Activated CD8-positive, alpha-beta T cell treated with anti-CD3 and anti-CD28 coated beads, Interleukin-2, amount 10 ng/mL, durations not matched to agents 7 days and 5 days (primary cell): ENCODE measurements around the gene MKS1. TPM values are rescaled to one million over a fixed set of nuclear protein-coding genes. Genes with fewer than 3 reads are reported as not detected.

ENCODE experiments used
- ATAC-seq: fragments of 150-1000 bp; cut with Tn5 transposase; one replicate; pipeline ENCODE4 v1.10.0; 2021; ENCODE audit warnings: moderate library complexity
- CTCF ChIA-PET: fragments of 350-600 bp; sonication (Branson Sonifier 250); formaldehyde crosslinking; loops from one replicate; lab custom pipeline; 2021; ENCODE audit warnings: antibody characterized with exemption; lab: Charles Lee
- POLR2A ChIA-PET: fragments of 350-600 bp; sonication (Branson Sonifier 250); formaldehyde crosslinking; loops from one replicate; lab custom pipeline; 2021; ENCODE audit warnings: antibody characterized with exemption; lab: Charles Lee
- DNase-seq: peaks from one replicate; pipeline ENCODE4 v3.0.0-alpha.2; 2020
- H3K27ac Mint-ChIP-seq: one replicate; pipeline ENCODE4 v1.8.0; 2021; ENCODE audit warnings: mild to moderate bottlenecking, mixed read lengths
- H3K27me3 Mint-ChIP-seq: one replicate; pipeline ENCODE4 v1.8.0; 2021; ENCODE audit warnings: low read depth, mixed read lengths
- H3K36me3 Mint-ChIP-seq: one replicate; pipeline ENCODE4 v1.8.0; 2021; ENCODE audit warnings: low read depth, mixed read lengths
- H3K4me1 Mint-ChIP-seq: one replicate; pipeline ENCODE4 v1.8.0; 2021; ENCODE audit warnings: low read depth, mixed read lengths
- H3K4me3 Mint-ChIP-seq: one replicate; pipeline ENCODE4 v1.8.0; 2021; ENCODE audit warnings: mild to moderate bottlenecking, mixed read lengths
- H3K9me3 Mint-ChIP-seq: one replicate; pipeline ENCODE4 v1.8.0; 2022; ENCODE audit warnings: mixed read lengths; ENCODE audit not compliant: insufficient read depth
- total RNA-seq, 2 experiments: library from RNA; stranded (reverse); gene quantifications; one replicate each; pipeline ENCODE4 v1.2.3, GENCODE V29; 2021

The MKS1 gene
- total RNA-seq, 2 experiments from 2014 or later, result 16.1 to 17.6 TPM

DNA sequence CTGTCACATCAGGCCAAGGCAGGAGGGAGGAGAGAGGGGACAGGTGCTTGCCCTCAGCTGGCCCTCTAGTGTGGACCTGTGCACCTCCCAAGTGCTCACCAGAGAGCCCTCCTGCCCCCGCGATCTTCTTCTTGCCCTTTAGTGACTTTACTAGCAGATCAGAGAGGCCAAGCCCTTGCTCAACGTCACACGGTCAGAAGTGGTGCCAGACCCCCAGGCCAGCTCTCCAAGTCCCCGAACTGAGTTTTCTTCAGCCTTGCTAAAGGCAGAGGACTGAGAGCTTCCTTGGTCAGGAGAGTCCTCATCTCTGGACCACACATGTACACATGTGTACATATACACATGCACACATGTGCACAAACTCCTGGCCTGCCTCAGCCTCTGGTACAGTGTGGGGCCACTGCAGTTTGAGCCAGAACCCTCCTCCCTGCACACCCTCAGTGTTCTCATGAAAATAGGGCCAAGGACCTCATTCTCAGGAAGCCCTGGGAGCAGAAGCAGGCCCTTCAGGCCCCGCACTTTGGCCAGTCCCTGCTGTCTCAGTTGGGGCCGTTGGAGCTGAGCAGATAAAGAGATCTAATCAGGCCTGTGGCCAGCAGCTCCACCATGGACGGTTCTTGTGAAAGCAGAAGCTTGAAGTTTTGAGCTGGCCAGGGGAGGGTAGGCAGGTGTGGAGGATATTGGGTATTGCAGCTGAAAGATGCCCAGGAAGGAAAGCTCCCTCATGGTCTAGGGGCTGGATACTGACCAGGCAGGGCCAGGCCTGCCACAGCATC is 33.9 kb downstream of the MKS1 start:
- H3K27ac Mint-ChIP-seq, result no peak overlapping the region
- H3K27me3 Mint-ChIP-seq, result peaks cover 2% of the 10 kb centered on the region
- H3K4me3 Mint-ChIP-seq, result no peak overlapping the region
- no peak for ATAC-seq
- no peaks in the 10 kb centered on the region for H3K9me3 Mint-ChIP-seq
- ChIA-PET CTCF (interaction anchor here (1.1 to 1.7 kb wide), 3 partner anchors 13 to 65 kb away, joined by 3 to 6 read pairs (median 5); no protein-coding TSS in a partner anchor), POLR2A (interaction anchor here (0.6 kb wide), 1 partner anchor 368 kb away, joined by 3 read pairs; no protein-coding TSS in a partner anchor)
- H3K36me3 Mint-ChIP-seq, result no peaks in the 10 kb centered on the region
- no peak for DNase-seq
- peaks cover 4% of the 10 kb centered on the region for H3K4me1 Mint-ChIP-seq

DNA sequence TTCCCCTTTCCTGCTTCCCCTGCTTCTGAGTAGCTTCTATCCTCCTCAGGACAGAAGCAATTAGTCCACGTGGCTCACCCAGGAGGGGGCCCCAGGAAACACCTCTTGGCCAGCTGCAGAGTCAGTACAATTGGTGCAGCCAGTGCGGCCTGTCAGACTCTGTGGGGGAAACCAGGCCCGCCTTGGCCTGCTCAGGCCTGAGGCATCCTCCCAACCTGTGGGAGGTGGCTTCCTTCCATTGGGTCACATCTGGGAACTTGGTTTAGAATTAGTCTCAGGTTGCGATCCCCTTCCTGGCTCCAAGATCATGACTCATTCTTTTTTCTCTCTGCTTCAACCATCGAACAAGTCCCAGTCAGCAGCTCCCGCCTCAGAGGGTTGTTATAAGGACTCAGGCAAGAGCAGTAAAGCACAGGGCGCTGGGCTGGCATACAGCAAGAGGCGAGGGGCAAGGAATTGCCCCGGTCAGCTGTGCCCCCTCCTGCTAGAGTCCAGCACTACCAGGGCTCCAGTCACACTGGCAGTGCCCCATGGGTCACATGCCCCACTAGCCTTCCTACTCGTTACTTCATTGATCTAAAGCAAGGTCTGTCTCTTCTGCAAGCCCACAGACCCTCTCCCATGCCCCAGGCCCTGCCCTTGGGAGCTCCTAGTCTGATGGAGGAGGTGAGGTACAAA is 34.6 kb downstream of the MKS1 start:
- Mint-ChIP-seq H3K4me3 (no peak overlapping the region), H3K9me3 (no peaks in the 10 kb centered on the region), H3K27ac (no peak overlapping the region), H3K4me1 (peaks cover 4% of the 10 kb centered on the region), H3K36me3 (no peaks in the 10 kb centered on the region), H3K27me3 (peaks cover 2% of the 10 kb centered on the region)
- CTCF ChIA-PET, result interaction anchor here (1.6 kb wide), 1 partner anchor 65 kb away, joined by 6 read pairs; no protein-coding TSS in a partner anchor
- DNase-seq (no peak), ATAC-seq (no peak)
- POLR2A ChIA-PET, result no interaction called here

DNA sequence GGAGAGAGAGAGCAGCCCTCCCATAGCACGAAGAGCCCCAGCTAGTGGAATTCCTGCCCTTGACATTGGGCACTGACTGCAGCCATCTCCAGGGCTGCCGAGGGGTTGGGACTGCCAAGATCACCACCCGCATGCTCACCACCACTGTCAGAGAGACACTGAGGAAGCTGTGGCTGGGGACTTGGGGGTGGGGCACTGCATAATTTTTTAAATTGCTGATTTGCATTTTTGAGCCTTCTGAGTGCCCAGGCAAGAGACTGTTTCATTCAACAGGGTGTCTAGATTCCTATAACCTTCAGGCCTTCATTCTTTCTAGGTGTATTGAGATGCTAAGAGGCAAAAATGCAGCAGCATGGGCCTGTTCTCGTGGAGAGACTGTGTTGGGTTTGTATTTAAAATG is 35.5 kb downstream of the MKS1 start:
- H3K4me1 Mint-ChIP-seq, result peaks cover 4% of the 10 kb centered on the region
- no peak for DNase-seq
- no peak for ATAC-seq
- H3K9me3 Mint-ChIP-seq, result no peaks in the 10 kb centered on the region
- ChIA-PET CTCF (interaction anchor here (1.6 kb wide), 1 partner anchor 66 kb away, joined by 6 read pairs; no protein-coding TSS in a partner anchor), POLR2A (no interaction called here)
- no peaks in the 10 kb centered on the region for H3K36me3 Mint-ChIP-seq
- H3K4me3 Mint-ChIP-seq, result no peak overlapping the region
- H3K27me3 Mint-ChIP-seq, result peaks cover 2% of the 10 kb centered on the region
- no peak overlapping the region for H3K27ac Mint-ChIP-seq

DNA sequence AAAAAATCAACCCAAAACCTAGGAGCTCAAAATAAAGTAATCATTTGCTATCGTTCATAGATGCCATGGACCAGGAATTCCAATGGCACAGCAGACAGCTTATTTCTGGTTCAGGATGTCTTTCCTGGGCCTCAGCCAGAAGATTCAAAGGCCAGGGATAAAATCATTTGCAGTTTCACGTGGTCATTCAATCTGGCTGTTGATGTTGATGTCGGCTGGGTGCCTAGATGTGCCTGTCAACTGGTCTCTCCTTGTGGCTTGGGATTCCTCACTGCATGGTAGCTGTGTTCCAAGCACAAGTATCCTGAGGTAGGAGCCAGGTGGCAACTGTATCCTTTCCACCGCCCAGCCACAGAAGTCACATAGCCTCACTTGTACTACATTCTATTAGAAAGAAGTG is 37.3 kb downstream of the MKS1 start:
- Mint-ChIP-seq H3K27ac (no peak overlapping the region), H3K27me3 (peaks cover 5% of the 10 kb centered on the region), H3K4me3 (no peak overlapping the region), H3K4me1 (peaks cover 4% of the 10 kb centered on the region), H3K36me3 (no peaks in the 10 kb centered on the region), H3K9me3 (no peaks in the 10 kb centered on the region)
- POLR2A ChIA-PET, result interaction anchor here (0.5 kb wide), 1 partner anchor 115 kb away, joined by 4 read pairs; no protein-coding TSS in a partner anchor
- CTCF ChIA-PET, result interaction anchor here (1.5 to 1.8 kb wide), 2 partner anchors 9 to 18 kb away, joined by 4 to 8 read pairs; no protein-coding TSS in a partner anchor
- ATAC-seq, result no peak
- no peak for DNase-seq

DNA sequence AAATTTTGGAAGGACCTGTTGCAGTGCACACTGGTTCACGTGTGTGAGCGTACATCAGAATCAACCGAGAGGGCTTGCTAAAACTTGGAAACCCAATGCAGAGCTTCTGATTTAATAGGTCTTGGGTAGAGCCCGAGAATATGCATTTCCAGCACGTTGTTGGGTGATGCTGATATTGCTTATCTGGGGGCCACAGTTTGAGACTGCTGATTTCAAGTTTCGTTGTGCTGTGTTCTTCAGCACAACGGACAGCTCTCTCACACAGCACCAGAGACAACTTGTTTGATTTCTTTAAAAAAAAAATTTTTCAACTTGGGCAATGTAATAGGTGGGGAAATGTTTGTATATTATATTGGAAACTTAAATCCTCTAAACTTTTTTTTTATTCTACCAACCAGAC is 42.9 kb downstream of the MKS1 start:
- peak; percentile 31 for DNase-seq
- Mint-ChIP-seq H3K36me3 (no peaks in the 10 kb centered on the region), H3K9me3 (no peaks in the 10 kb centered on the region), H3K27me3 (peaks cover 19% of the 10 kb centered on the region), H3K27ac (no peak overlapping the region), H3K4me3 (no peak overlapping the region), H3K4me1 (peaks cover 14% of the 10 kb centered on the region)
- ATAC-seq, result no peak
- ChIA-PET POLR2A (no interaction called here), CTCF (interaction anchor here (0.9 to 2.3 kb wide), 5 partner anchors 11 to 58 kb away, joined by 3 to 11 read pairs (median 5); no protein-coding TSS in a partner anchor)

DNA sequence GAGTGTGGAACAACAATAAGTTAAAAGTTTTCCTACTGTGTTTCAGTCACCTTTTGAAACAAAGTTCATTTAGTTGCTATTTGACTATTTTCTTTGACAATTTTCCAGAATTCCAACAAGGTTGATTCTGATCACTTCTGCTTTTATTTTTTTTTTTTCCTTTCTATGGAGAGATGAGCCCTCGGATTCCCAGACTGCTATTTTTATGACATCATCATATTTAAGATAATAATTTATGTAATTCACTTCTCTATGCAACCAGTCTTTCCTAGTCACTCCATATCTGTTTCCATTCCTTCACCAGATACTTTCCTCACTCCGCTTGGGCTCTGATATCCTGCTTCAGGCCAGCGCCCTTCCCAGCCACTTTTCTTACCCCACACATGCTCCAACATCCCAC is 44.2 kb downstream of the MKS1 start:
- ATAC-seq, result no peak

DNA sequence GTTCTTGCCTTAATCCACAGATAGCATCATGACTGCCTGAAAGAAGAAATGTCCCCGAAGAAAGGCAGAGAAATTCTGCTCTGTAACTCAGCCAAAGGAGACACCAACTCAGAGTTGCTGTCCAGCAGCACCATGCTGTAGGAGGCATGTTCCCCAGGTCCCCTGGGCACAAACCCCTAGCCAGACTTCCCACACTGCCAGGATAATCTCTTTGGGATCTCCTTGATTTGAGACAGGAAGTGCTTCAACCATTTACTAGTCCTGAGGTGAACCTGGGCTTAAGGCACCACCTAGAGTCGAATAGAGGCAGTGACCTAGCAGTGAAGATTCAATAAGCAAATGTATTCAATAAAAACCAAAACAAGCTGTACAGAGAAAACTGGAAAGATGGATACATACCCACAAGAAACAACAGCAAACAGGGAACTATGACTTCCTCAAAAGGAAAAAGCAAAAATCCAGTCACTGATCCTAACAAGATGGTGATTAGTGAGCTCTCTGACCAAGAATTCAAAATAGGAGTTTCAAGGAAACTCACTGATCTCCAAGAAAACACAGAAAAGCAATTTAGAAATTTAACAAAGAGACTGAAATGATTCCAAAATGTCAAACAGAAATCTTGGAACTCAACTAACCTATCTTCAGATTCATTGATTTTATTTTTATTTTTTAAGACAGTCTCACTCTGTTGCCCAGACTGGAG is 46.5 kb downstream of the MKS1 start:
- CTCF ChIA-PET, result interaction anchor here (0.6 to 5.0 kb wide), 36 partner anchors 8 to 313 kb away, joined by 3 to 90 read pairs (median 4); partner anchors contain the start of genes DYNLL2, OR4D1 and SRSF1
- Mint-ChIP-seq H3K27ac (peak overlapping the region; percentile 60), H3K36me3 (no peaks in the 10 kb centered on the region), H3K27me3 (peaks cover 22% of the 10 kb centered on the region), H3K9me3 (no peaks in the 10 kb centered on the region), H3K4me3 (no peak overlapping the region), H3K4me1 (peaks cover 35% of the 10 kb centered on the region)
- ATAC-seq (peak; percentile 88), DNase-seq (peak; percentile 73)
- POLR2A ChIA-PET, result interaction anchor here (0.8 to 1.0 kb wide), 2 partner anchors 36 to 743 kb away, joined by 3 read pairs; no protein-coding TSS in a partner anchor

More for the DNA sequence above, 44.2 kb downstream of the MKS1 start:
- no peak overlapping the region for H3K4me3 Mint-ChIP-seq
- POLR2A ChIA-PET, result no interaction called here
- no peaks in the 10 kb centered on the region for H3K9me3 Mint-ChIP-seq
- H3K27me3 Mint-ChIP-seq, result peaks cover 19% of the 10 kb centered on the region
- H3K36me3 Mint-ChIP-seq, result no peaks in the 10 kb centered on the region
- CTCF ChIA-PET, result interaction anchor here (2.0 to 2.3 kb wide), 2 partner anchors 9 to 26 kb away, joined by 5 to 6 read pairs; no protein-coding TSS in a partner anchor
- peaks cover 26% of the 10 kb centered on the region for H3K4me1 Mint-ChIP-seq
- no peak overlapping the region for H3K27ac Mint-ChIP-seq
- DNase-seq, result no peak

DNA sequence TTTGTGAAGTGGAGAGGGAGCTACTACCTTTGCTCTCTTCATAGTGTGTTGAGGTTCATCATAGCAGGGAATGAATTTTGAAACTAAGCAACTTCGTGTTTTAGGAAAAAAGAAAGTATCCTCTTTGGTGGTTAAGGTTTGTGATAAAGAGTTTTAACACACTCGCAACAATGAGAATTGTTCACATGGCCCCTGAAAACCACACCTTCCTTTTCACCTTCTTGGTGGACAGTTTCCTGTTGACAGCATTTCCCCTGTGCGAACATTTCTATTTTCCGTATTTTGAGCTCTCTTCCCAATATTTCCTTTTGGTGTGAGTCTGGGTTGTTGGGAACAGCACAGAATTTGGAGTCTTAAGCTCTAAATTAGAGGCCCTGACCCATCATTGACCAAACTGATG is 48.4 kb downstream of the MKS1 start:
- CTCF ChIA-PET, result interaction anchor here (0.7 to 5.0 kb wide), 11 partner anchors 13 to 185 kb away, joined by 3 to 90 read pairs (median 3); no protein-coding TSS in a partner anchor
- Mint-ChIP-seq H3K27ac (peak overlapping the region; percentile 88), H3K9me3 (no peaks in the 10 kb centered on the region), H3K27me3 (peaks cover 23% of the 10 kb centered on the region), H3K4me1 (peaks cover 35% of the 10 kb centered on the region), H3K36me3 (no peaks in the 10 kb centered on the region), H3K4me3 (peak overlapping the region; percentile 37)
- no peak for DNase-seq
- POLR2A ChIA-PET, result interaction anchor here (0.8 to 1.8 kb wide), 3 partner anchors 10 to 164 kb away, joined by 3 to 8 read pairs (median 3); partner anchors contain the start of gene SRSF1
- ATAC-seq, result peak; percentile 46

DNA sequence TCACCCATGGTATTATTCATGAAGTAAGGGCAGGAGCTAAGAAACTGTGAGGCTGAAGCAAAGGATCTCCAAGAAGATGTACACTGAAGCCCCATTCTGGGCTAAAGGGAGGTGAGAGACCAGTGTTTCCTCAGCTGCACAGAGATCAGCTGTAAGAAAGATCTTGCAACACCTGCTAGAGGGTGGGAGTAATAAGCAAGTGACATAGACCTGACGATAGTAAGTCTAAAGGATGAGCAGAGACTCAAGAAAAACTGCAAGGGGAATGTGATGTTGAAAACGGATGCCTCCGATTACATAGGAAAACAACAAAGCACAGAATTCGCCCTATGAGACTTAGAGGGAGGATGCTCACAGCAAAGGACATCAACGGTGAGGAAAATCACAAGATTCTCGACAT is 52.4 kb downstream of the MKS1 start, which contains the start of gene OR4D2:
Gene OR4D2, plus strand, starts transcription at position 301 of the 400 bp plus-strand sequence. CDS start 2,674 bp downstream, outside the sequence.
- Mint-ChIP-seq H3K4me3 (no peak within 1 kb of the TSS), H3K27me3 (peaks cover 24% of the 10 kb centered on the region), H3K4me1 (peaks cover 25% of the 10 kb centered on the region), H3K27ac (no peak within 1 kb of the TSS), H3K9me3 (no peaks in the 10 kb centered on the region), H3K36me3 (no peaks in the 10 kb centered on the region)
- DNase-seq, result no peak
- no peak for ATAC-seq
- ChIA-PET POLR2A (no interaction called here), CTCF (interaction anchor here (0.6 to 2.7 kb wide), 3 partner anchors 12 to 84 kb away, joined by 3 to 12 read pairs (median 4); no protein-coding TSS in a partner anchor)

DNA sequence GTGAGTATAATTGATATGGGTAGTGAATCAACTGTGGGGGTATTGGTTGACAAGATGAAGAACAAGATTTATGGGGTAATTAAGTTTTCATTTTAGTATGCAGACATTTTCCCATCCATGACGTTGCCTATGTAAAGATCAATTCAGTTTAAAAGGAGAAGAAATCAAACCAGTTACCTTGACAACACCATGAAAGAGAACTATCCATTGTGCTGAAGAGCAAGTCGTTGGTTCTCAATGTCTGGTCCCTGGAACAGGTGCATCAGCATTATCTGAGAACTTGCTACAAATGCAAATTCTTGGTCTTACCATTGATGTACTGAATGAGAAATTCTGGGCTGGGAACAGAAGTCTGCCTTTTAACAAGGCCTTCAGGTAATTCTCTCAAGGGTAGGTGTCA is 53.1 kb downstream of the MKS1 start:
- ATAC-seq (no peak), DNase-seq (no peak)
- Mint-ChIP-seq H3K27me3 (peaks cover 24% of the 10 kb centered on the region), H3K36me3 (no peaks in the 10 kb centered on the region), H3K4me3 (no peak overlapping the region), H3K9me3 (no peaks in the 10 kb centered on the region), H3K4me1 (peaks cover 20% of the 10 kb centered on the region), H3K27ac (no peak overlapping the region)
- CTCF ChIA-PET, result interaction anchor here (0.6 to 2.7 kb wide), 5 partner anchors 10 to 84 kb away, joined by 3 to 12 read pairs (median 5); no protein-coding TSS in a partner anchor
- POLR2A ChIA-PET, result interaction anchor here (0.6 kb wide), 1 partner anchor 150 kb away, joined by 3 read pairs; no protein-coding TSS in a partner anchor
